ENCODE measurements around the gene SND1. TPM values are rescaled to one million over a fixed set of nuclear protein-coding genes. Genes with fewer than 3 reads are reported as not detected.

SND1 gene
- total and polyA plus RNA-seq, 10 of the 15 experiments (the other 5 are each of a cell fraction or from before 2014, with no cell fraction given): 52.4 to 270 (median 146) TPM

DNA sequence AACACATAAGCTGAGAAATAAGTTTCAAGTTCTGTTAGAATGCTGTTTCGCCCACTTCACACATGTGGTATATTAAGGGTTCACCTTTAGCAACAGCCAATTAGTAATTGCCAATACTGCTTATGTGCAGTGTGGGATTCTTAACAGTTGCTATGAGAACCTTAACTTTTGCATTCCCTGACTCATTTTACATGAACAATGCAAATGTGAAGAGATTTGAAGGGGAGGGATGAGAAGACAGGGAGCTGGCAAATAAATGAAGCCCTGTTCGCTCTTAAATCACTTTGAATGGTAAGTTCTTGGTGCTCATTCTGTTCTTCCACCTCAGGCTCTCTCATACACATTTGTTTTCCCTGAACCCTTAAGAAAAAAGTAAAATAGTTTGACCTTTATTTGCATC, 296.9 kb downstream of the SND1 start:
- no peak overlapping the region for H3K9ac ChIP-seq (ENCODE audit: control insufficient read depth, insufficient read depth, low read length)
- no peak overlapping the region for H3K27ac ChIP-seq (ENCODE audit: control insufficient read depth, insufficient read depth)
- ChIA-PET SMC1A (ENCODE audit: uncharacterized antibody, unreplicated experiment) (interaction anchor here (1.0 to 3.6 kb wide), 4 partner anchors 11 to 43 kb away, joined by 3 to 14 read pairs (median 5); no protein-coding TSS in a partner anchor), POLR2A (no interaction called here), CTCF (interaction anchor here (1.1 kb wide), 1 partner anchor 25 kb away, joined by 3 read pairs; no protein-coding TSS in a partner anchor), RAD21 (ENCODE audit: unreplicated experiment) (no interaction called here)
- in situ Hi-C loops (cut with MboI): no loop called here
- H3K36me3 ChIP-seq (ENCODE audit: control insufficient read depth in 2 of 2, insufficient read depth in 2 of 2, low read length in 1 of 2): peaks cover 7 to 19% of the 10 kb centered on the region in 2 experiments
- H3K79me2 ChIP-seq (ENCODE audit: control insufficient read depth, insufficient read depth, low read length): no peaks in the 10 kb centered on the region; the same call in 1 of the 2 replicates
- ATAC-seq (no peak), FAIRE-seq (no peak), DNase-seq (ENCODE audit: low read depth, low spot score) (no peak)
- no TSS peak for BruUV-seq (replicated peaks)
- TF ChIP-seq KAT2A (conservative IDR thresholded peaks at IDR 0.05; ENCODE audit: control insufficient read depth, low read depth, low read length) (no peak), ZNF217 (IDR thresholded peaks at IDR 0.05) (no peak), RFX5 (IDR thresholded peaks at IDR 0.05; ENCODE audit: low read depth, low read length) (no peak), NFXL1 (IDR thresholded peaks at IDR 0.05; ENCODE audit: borderline replicate concordance) (no peak), RELA (IDR thresholded peaks at IDR 0.05; ENCODE audit: borderline replicate concordance, partially characterized antibody) (no peak), SRF (IDR thresholded peaks at IDR 0.05; ENCODE audit: low read depth in 2 of 2, low read length in 2 of 2) (no peak), YBX1 (IDR thresholded peaks at IDR 0.05) (no peak)
- TF ChIP-seq, protein P1, sequence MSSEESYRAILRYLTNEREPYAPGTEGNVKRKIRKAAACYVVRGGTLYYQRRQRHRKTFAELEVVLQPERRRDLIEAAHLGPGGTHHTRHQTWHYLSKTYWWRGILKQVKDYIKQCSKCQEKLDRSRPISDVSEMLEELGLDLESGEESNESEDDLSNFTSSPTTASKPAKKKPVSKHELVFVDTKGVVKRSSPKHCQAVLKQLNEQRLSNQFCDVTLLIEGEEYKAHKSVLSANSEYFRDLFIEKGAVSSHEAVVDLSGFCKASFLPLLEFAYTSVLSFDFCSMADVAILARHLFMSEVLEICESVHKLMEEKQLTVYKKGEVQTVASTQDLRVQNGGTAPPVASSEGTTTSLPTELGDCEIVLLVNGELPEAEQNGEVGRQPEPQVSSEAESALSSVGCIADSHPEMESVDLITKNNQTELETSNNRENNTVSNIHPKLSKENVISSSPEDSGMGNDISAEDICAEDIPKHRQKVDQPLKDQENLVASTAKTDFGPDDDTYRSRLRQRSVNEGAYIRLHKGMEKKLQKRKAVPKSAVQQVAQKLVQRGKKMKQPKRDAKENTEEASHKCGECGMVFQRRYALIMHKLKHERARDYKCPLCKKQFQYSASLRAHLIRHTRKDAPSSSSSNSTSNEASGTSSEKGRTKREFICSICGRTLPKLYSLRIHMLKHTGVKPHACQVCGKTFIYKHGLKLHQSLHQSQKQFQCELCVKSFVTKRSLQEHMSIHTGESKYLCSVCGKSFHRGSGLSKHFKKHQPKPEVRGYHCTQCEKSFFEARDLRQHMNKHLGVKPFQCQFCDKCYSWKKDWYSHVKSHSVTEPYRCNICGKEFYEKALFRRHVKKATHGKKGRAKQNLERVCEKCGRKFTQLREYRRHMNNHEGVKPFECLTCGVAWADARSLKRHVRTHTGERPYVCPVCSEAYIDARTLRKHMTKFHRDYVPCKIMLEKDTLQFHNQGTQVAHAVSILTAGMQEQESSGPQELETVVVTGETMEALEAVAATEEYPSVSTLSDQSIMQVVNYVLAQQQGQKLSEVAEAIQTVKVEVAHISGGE (CRISPR knock-in tag; IDR thresholded peaks at IDR 0.05): no peak
- no peaks in the 10 kb centered on the region for H4K20me1 ChIP-seq (ENCODE audit: control insufficient read depth, insufficient read depth)
- 97% methylated on average over 2 of the region's 2 CpGs for WGBS (ENCODE audit: insufficient coverage, insufficient replicate concordance, low lambda C conversion rate, missing lambda C conversion rate)
- intact Hi-C loops (cut with micrococcal nuclease; ENCODE audit: unreplicated experiment): no loop called here
- H3K4me2 ChIP-seq (ENCODE audit: control insufficient read depth, insufficient read depth): no peak overlapping the region
- H3K27me3 ChIP-seq (replicated peaks in 1 of 2; ENCODE audit: control insufficient read depth in 2 of 2, insufficient read depth in 2 of 2, low read length in 1 of 2): no peaks in the 10 kb centered on the region
- no peaks in the 10 kb centered on the region for H3K4me1 ChIP-seq (ENCODE audit: control insufficient read depth, insufficient read depth, low read length)
- no peak overlapping the region for H3K4me3 ChIP-seq
- H3K9me3 ChIP-seq (replicated peaks; ENCODE audit: control insufficient read depth, insufficient read depth, low read length): no peaks in the 10 kb centered on the region
- H2AFZ ChIP-seq (ENCODE audit: control insufficient read depth, low read depth, low read length): no peak overlapping the region

Measured in GM12878 (cell line).